Esophagus squamous epithelium (tissue), 4 donors: Measurements from ENCODE around the gene ZNF619.

ENCODE experiments used
- CTCF ChIP-seq, 6 experiments: fragments of 450-650 bp in 4 of 6; fragments of 200-600 bp in 2 of 6; sonication (generic) in 2 of 6; IDR thresholded peaks; one replicate each; pipeline ENCODE4 v1.5.1; 2016 to 2019; ENCODE audit warnings: antibody characterized with exemption in 6 of 6, mild to moderate bottlenecking in 4 of 6, moderate library complexity in 4 of 6
- POLR2A ChIP-seq, 4 donors: fragments of 450-650 bp; IDR thresholded peaks; one replicate each; pipeline ENCODE4 v1.6.1; 2017; ENCODE audit warnings: antibody characterized with exemption in 4 of 4, mild to moderate bottlenecking in 4 of 4, moderate library complexity in 3 of 4

GRCh38 chr3:40518848-40519247 lies 41.9 kb downstream of the ZNF619 start:
- TF ChIP-seq CTCF (IDR thresholded peaks at IDR 0.05) (no peak), POLR2A (IDR thresholded peaks at IDR 0.05) (no peak)
